GM23338 (cell line): Measurements from ENCODE around the gene PTCD3. TPM values are rescaled to one million over a fixed set of nuclear protein-coding genes. Genes with fewer than 3 reads are reported as not detected.

Source experiments
- ATAC-seq: fragments of 200-7000 bp; cut with Tn5 transposase; 3 replicates; pipeline ENCODE4 v1.9.1; 2020
- DNase-seq: peaks from one replicate; pipeline ENCODE4 v3.0.0-alpha.2; 2015; ENCODE audit warnings: low spot score
- H2AFZ ChIP-seq: fragments of 200-600 bp; sonication (generic); 2 replicates; pipeline ENCODE4 v1.8.0; 2016; ENCODE audit warnings: antibody characterized with exemption, mild to moderate bottlenecking, moderate library complexity
- H3F3A ChIP-seq: fragments of 200-600 bp; sonication (generic); replicated peaks from 2 replicates; pipeline ENCODE4 v1.8.0; 2017; ENCODE audit warnings: antibody characterized with exemption, mixed run types, low read depth
- H3K27ac ChIP-seq: fragments of 200-600 bp; sonication (generic); 2 replicates; pipeline ENCODE4 v1.6.1; 2016; ENCODE audit warnings: low read depth
- H3K27me3 ChIP-seq: fragments of 200-600 bp; sonication (generic); 2 replicates; pipeline ENCODE4 v1.8.0; 2016; ENCODE audit warnings: mild to moderate bottlenecking, mixed run types, moderate library complexity; ENCODE audit not compliant: insufficient read depth
- H3K36me3 ChIP-seq: fragments of 200-600 bp; sonication (generic); 2 replicates; pipeline ENCODE4 v1.8.0; 2016; ENCODE audit warnings: mild to moderate bottlenecking; ENCODE audit not compliant: insufficient read depth
- H3K4me1 ChIP-seq: fragments of 200-600 bp; sonication (generic); 2 replicates; pipeline ENCODE4 v1.8.0; 2016; ENCODE audit warnings: mild to moderate bottlenecking, moderate library complexity; ENCODE audit not compliant: insufficient read depth
- H3K4me2 ChIP-seq: fragments of 200-600 bp; sonication (generic); 2 replicates; pipeline ENCODE4 v1.7.1; 2017; ENCODE audit warnings: mixed run types
- H3K4me3 ChIP-seq: fragments of 200-600 bp; sonication (generic); 2 replicates; pipeline ENCODE4 v1.6.1; 2016; ENCODE audit warnings: mixed run types
- H3K79me2 ChIP-seq: fragments of 200-600 bp; sonication (generic); replicated peaks from 2 replicates; pipeline ENCODE4 v1.8.0; 2017; ENCODE audit warnings: mild to moderate bottlenecking; ENCODE audit not compliant: insufficient read depth
- H3K9me2 ChIP-seq: fragments of 200-600 bp; sonication (generic); 2 replicates; pipeline ENCODE4 v1.8.0; 2017; ENCODE audit not compliant: insufficient read depth
- H4K20me1 ChIP-seq: fragments of 200-600 bp; sonication (generic); replicated peaks from 2 replicates; pipeline ENCODE4 v1.8.0; 2017; ENCODE audit warnings: mild to moderate bottlenecking; ENCODE audit not compliant: insufficient read depth
- H3K27ac Mint-ChIP-seq: 2 replicates; pipeline ENCODE4 v1.8.0; 2020; ENCODE audit warnings: inconsistent platforms, mild to moderate bottlenecking, moderate library complexity, mixed read lengths
- H3K27me3 Mint-ChIP-seq: 3 replicates; pipeline ENCODE4 v1.8.0; 2022; ENCODE audit warnings: low read depth, mild to moderate bottlenecking, moderate library complexity, mixed read lengths, inconsistent platforms; ENCODE audit not compliant: insufficient read depth, poor library complexity
- H3K36me3 Mint-ChIP-seq: 3 replicates; pipeline ENCODE4 v1.8.0; 2021; ENCODE audit warnings: low read depth, mild to moderate bottlenecking, inconsistent platforms, moderate library complexity, mixed read lengths
- H3K4me1 Mint-ChIP-seq: 3 replicates; pipeline ENCODE4 v1.8.0; 2020; ENCODE audit warnings: mild to moderate bottlenecking, inconsistent platforms, mixed read lengths
- H3K4me3 Mint-ChIP-seq: 3 replicates; pipeline ENCODE4 v1.8.0; 2021; ENCODE audit warnings: moderate library complexity, mild to moderate bottlenecking, inconsistent platforms, mixed read lengths
- H3K9me3 Mint-ChIP-seq: 3 replicates; pipeline ENCODE4 v1.8.0; 2020; ENCODE audit warnings: moderate library complexity, mild to moderate bottlenecking, inconsistent platforms, mixed read lengths
- CREB1 ChIP-seq: fragments of 250-450 bp; sonication (Bioruptor Pico); IDR thresholded peaks from 2 replicates; pipeline ENCODE4 v1.5.0; 2020; ENCODE audit warnings: low read depth, mild to moderate bottlenecking, moderate library complexity
- CTCF ChIP-seq, 2 experiments: fragments of 200-600 bp in 1 of 2; sonication (generic) in 1 of 2; conservative IDR thresholded peaks; 2 replicates each; pipeline versions ENCODE4 v1.5.1 to v1.6.1; 2016 to 2017; ENCODE audit warnings: antibody characterized with exemption in 2 of 2, low read depth in 2 of 2, mild to moderate bottlenecking in 2 of 2, moderate library complexity in 1 of 2
- EZH2phosphoT487 ChIP-seq: fragments of 200-600 bp; sonication (generic); IDR thresholded peaks from one replicate; pipeline ENCODE4 v1.8.1; 2018; ENCODE audit warnings: antibody characterized with exemption; ENCODE audit not compliant: unreplicated experiment
- JUNB ChIP-seq: IDR thresholded peaks from one replicate; pipeline ENCODE4 v1.6.1; 2016; ENCODE audit warnings: antibody characterized with exemption; ENCODE audit not compliant: unreplicated experiment
- NANOG ChIP-seq: IDR thresholded peaks from 2 replicates; pipeline ENCODE4 v1.6.1; 2016; ENCODE audit warnings: antibody characterized with exemption, borderline replicate concordance
- POLR2AphosphoS5 ChIP-seq: IDR thresholded peaks from 2 replicates; pipeline ENCODE4 v1.6.1; 2016; ENCODE audit warnings: antibody characterized with exemption, low read depth
- STAT1 ChIP-seq: IDR thresholded peaks from one replicate; pipeline ENCODE4 v1.6.1; 2016; ENCODE audit warnings: antibody characterized with exemption; ENCODE audit not compliant: unreplicated experiment
- ZNF331 ChIP-seq: fragments of 250-450 bp; sonication (Bioruptor Pico); IDR thresholded peaks from 2 replicates; pipeline ENCODE4 v1.5.0; 2020; ENCODE audit warnings: low read depth, mild to moderate bottlenecking, moderate library complexity
- ZNF462 ChIP-seq: fragments of 250-450 bp; sonication (Bioruptor Pico); IDR thresholded peaks from 2 replicates; pipeline ENCODE4 v1.5.0; 2020; ENCODE audit warnings: mild to moderate bottlenecking, moderate library complexity
- polyA plus RNA-seq: library from polyadenylated mRNA; unstranded; fragments of >200 nt; fragmentation: Nextera tagmentation; extraction: Ambion mirVana; gene quantifications from 2 replicates; pipeline ENCODE4 v1.2.1, GENCODE V29; 2016
- total RNA-seq: library from RNA; depleted of rRNA; stranded (reverse); fragments of >200 nt; shearing (Covaris generic); gene quantifications from 2 replicates; pipeline ENCODE4 v1.2.3, GENCODE V29; 2014

The PTCD3 gene
- total and polyA plus RNA-seq, 2 experiments from 2014 or later, result 140 to 223 TPM

- no peaks in the 10 kb centered on the region for H3K27me3 Mint-ChIP-seq
- Histone ChIP-seq H3K36me3 (peaks cover 46% of the 10 kb centered on the region), H3F3A (no peaks in the 10 kb centered on the region), H3K4me1 (no peaks in the 10 kb centered on the region), H3K4me2 (no peak overlapping the region), H3K4me3 (no peak overlapping the region), H2AFZ (no peak overlapping the region), H3K79me2 (peaks cover 88% of the 10 kb centered on the region), H4K20me1 (peaks cover 37% of the 10 kb centered on the region), H3K9me2 (no peaks in the 10 kb centered on the region), H3K27ac (no peak overlapping the region), H3K27me3 (no peaks in the 10 kb centered on the region)
- TF ChIP-seq STAT1 (no peak), CREB1 (no peak), ZNF462 (no peak), ZNF331 (CRISPR knock-in tag) (no peak), JUNB (no peak), CTCF (conservative IDR thresholded peaks at IDR 0.05; ENCODE audit: low read depth in 2 of 2) (no peak), POLR2AphosphoS5 (no peak), NANOG (no peak), EZH2phosphoT487 (no peak)
- peaks cover 76% of the 10 kb centered on the region for H3K36me3 Mint-ChIP-seq
- H3K27ac Mint-ChIP-seq, result no peak overlapping the region
- no peaks in the 10 kb centered on the region for H3K4me1 Mint-ChIP-seq
- ATAC-seq, result no peak
- H3K9me3 Mint-ChIP-seq, result no peaks in the 10 kb centered on the region
- H3K4me3 Mint-ChIP-seq, result no peak overlapping the region
- DNase-seq, result no peak
Observed at GRCh38 chr2:86097913-86098312, 8.1 kb upstream of the PTCD3 start.
